ENCODE measurements around the gene RACK1. TPM values are rescaled to one million over a fixed set of nuclear protein-coding genes. Genes with fewer than 3 reads are reported as not detected.

The RACK1 gene
- total and polyA plus RNA-seq, 2 of the 8 experiments (the other 6 are each of a cell fraction or from before 2014, with no cell fraction given): 2,589 to 7,971 TPM

DNA sequence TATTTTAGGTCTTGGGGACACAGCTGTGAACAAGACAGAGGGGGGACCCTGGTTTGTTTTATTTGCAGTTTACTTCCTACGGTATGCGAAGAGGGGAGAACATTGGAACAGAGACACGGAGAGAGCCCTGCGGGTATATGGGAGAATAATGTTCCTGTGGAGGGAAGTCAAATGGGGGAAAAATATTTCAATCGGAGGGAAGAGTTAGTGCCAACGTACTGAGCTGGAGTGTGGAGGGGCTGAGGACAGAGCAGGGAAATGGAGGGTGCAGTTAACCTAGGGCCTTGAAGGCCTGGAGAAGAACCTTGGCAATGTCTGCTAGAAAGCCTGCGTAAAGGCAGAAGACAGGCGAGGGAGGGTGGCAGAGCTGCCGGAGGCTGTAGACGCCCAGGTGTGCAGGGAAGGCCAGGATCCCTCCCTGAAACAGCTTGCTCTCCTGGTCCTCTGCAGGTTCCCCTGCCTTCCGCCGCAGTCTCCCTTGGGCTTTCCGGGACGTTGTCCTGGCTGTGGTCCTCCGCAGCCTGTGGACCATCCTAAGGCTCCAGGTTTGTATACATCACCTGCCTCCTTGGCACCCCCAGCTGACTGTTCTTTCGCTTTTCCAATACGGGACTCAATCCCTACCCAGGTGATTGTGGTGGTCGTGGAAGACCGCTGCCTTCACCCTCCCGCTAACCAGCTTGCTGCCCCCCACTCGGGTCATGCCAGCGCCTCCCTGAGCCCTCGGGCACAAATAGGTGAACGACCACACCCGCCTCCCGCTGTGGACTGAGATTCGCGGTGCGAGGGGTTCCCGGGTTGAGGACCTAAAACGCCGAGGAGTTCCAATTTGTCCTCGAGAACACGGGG, 1.9 kb upstream of the RACK1 start:
- Histone ChIP-seq H2AK5ac (ENCODE audit: low read depth, low read length) (peak overlapping the region; percentile 48; the same call in 1 of the 2 replicates), H3K4me1 (replicated peaks in 1 of 4; ENCODE audit: control insufficient read depth in 3 of 4, insufficient read depth in 4 of 4, low read length in 3 of 4) (peaks cover 8 to 19% (median 14%) of the 10 kb centered on the region in 4 experiments)
- TF ChIP-seq SIN3A (conservative IDR thresholded peaks at IDR 0.05 in 1 of 2, IDR thresholded peaks at IDR 0.05 in 1 of 2; ENCODE audit: low read depth in 1 of 2, low read length in 2 of 2) (0 out of 4 replicates have a peak, but pooled peaks of 1 of the 2 experiments have one; percentile 4), ASH2L (IDR thresholded peaks at IDR 0.05; ENCODE audit: low read length) (peak; percentile 9), RNF2 (IDR thresholded peaks at IDR 0.05; ENCODE audit: borderline replicate concordance, low read depth, low read length, missing control alignments, poor library complexity, severe bottlenecking) (no peak)

More for the DNA sequence above, 1.9 kb upstream of the RACK1 start:
- Histone ChIP-seq H2BK20ac (ENCODE audit: low read length) (no peak overlapping the region), H3K4ac (replicated peaks; ENCODE audit: insufficient read length, low read depth, low read length) (peak overlapping the region; percentile 74), H2AFZ (ENCODE audit: low read length) (0 out of 2 replicates have a peak overlapping the region, but pooled peaks have one; percentile 52), H3K9me3 (ENCODE audit: insufficient read depth in 2 of 2, low read depth in 1 of 2, low read length in 1 of 2) (no peaks in the 10 kb centered on the region), H2BK5ac (ENCODE audit: low read depth, low read length) (peak overlapping the region; percentile 69), H4K5ac (ENCODE audit: insufficient read length, low read depth, low read length) (peak overlapping the region; percentile 75), H2BK120ac (replicated peaks; ENCODE audit: low read depth, low read length) (no peak overlapping the region), H3K23me2 (ENCODE audit: low read depth, low read length) (peaks cover 17% of the 10 kb centered on the region), H2BK15ac (ENCODE audit: low read length) (no peak overlapping the region), H3K23ac (ENCODE audit: insufficient read length) (no peak overlapping the region), H3K14ac (ENCODE audit: insufficient read length) (no peak overlapping the region), H2BK12ac (ENCODE audit: low read depth, low read length) (peak overlapping the region; percentile 62; the same call in 1 of the 2 replicates), H3K9ac (replicated peaks in 1 of 4; ENCODE audit: extremely low read depth in 1 of 4, low read depth in 3 of 4, low read length in 3 of 4) (peak overlapping the region; percentile 51 to 87 (median 72)), H3K36me3 (ENCODE audit: control insufficient read depth in 2 of 4, insufficient read depth in 4 of 4, low read length in 3 of 4) (peaks cover 21 to 52% (median 23%) of the 10 kb centered on the region in 4 experiments), H3K4me2 (ENCODE audit: insufficient read depth in 1 of 2, low read depth in 2 of 2, low read length in 2 of 2) (peak overlapping the region; percentile 95 to 97), H3K79me1 (ENCODE audit: low read depth, low read length) (peaks cover 11% of the 10 kb centered on the region), H3K18ac (ENCODE audit: extremely low read depth, low read length) (peak overlapping the region; percentile 26), H3K27ac (ENCODE audit: low read depth, low read length) (peak overlapping the region; percentile 24), H3K4me3 (ENCODE audit: extremely low read depth in 1 of 4, insufficient read depth in 2 of 4, low read depth in 3 of 4, low read length in 4 of 4) (peak overlapping the region; percentile 76 to 100 (median 86)), H3K79me2 (ENCODE audit: control insufficient read depth in 1 of 2, insufficient read depth in 2 of 2, low read length in 2 of 2) (peaks cover 44 to 82% of the 10 kb centered on the region in 2 experiments), H4K8ac (ENCODE audit: extremely low read depth, insufficient read depth, low read length) (peak overlapping the region; percentile 73; the same call in 1 of the 2 replicates), H4K91ac (replicated peaks; ENCODE audit: insufficient read length, low read length) (peak overlapping the region; percentile 85), H3K27me3 (replicated peaks in 1 of 4; ENCODE audit: control insufficient read depth in 3 of 4, extremely low read depth in 1 of 4, insufficient read depth in 3 of 4, low read length in 3 of 4) (no peaks in the 10 kb centered on the region), H3K56ac (replicated peaks; ENCODE audit: insufficient read length, low read depth, low read length) (peak overlapping the region; percentile 60), H4K20me1 (replicated peaks in 1 of 2; ENCODE audit: control insufficient read depth in 1 of 2, insufficient read depth in 2 of 2, low read length in 2 of 2) (peaks cover 18 to 21% of the 10 kb centered on the region in 2 experiments)
- WGBS, 2 experiments (ENCODE audit: extremely low coverage in 1 of 2, insufficient coverage in 1 of 2, insufficient read length in 1 of 2, insufficient replicate concordance in 2 of 2, low coverage in 1 of 2, low lambda C conversion rate in 2 of 2, missing lambda C conversion rate in 1 of 2): 29% methylated on average over 34 of the region's 34 CpGs; no CpG with 5 or more reads in 1 of the 2 experiments
- FAIRE-seq: no peak
- DNase-seq (ENCODE audit: low read depth in 1 of 2, low spot score in 2 of 2): peak in 1 of 2 experiments; percentile 71
- ChIA-PET CTCF (ENCODE audit: partially characterized antibody) (interaction anchor here (0.6 to 1.1 kb wide), 6 partner anchors 13 to 77 kb away, joined by 3 to 6 read pairs (median 4); no protein-coding TSS in a partner anchor), POLR2A (ENCODE audit: partially characterized antibody) (interaction anchor here (0.8 to 34.2 kb wide), 11 partner anchors 4 to 61 kb away, joined by 3 to 1334 read pairs (median 25); partner anchors contain the start of genes RACK1, TRIM41, TRIM52 and TRIM7)
